PC-3 (cell line): ENCODE results near the gene AREL1. TPM values are rescaled to one million over a fixed set of nuclear protein-coding genes. Genes with fewer than 3 reads are reported as not detected.

Experiments
- ATAC-seq: fragments of 200-7000 bp; cut with Tn5 transposase; 2 replicates; pipeline ENCODE4 v1.9.1; 2020; ENCODE audit warnings: mild to moderate bottlenecking, moderate library complexity
- BruUV-seq: library from RNA; stranded (reverse); fragments of 400-500 nt; replicated peaks from 2 replicates; lab custom pipeline; 2021; lab: Mats Ljungman, UMichigan
- CTCF ChIA-PET: fragments of 300-600 bp; sonication (Branson Sonifier 250); formaldehyde crosslinking; loops from one replicate; lab custom pipeline; 2022; ENCODE audit warnings: antibody characterized with exemption; lab: Charles Lee
- POLR2A ChIA-PET: fragments of 300-600 bp; sonication (Branson Sonifier 250); formaldehyde crosslinking; loops from one replicate; lab custom pipeline; 2022; ENCODE audit warnings: antibody characterized with exemption; ENCODE audit not compliant: unreplicated experiment; lab: Charles Lee
- DNase-seq: peaks from one replicate; pipeline ENCODE4 v3.0.0-alpha.2; 2015
- H2AFZ ChIP-seq: fragments of 300-600 bp; sonication (generic); 2 replicates; pipeline ENCODE4 v1.6.0; 2016; ENCODE audit warnings: antibody characterized with exemption, low read length
- H3F3A ChIP-seq: fragments of 300-600 bp; sonication (generic); one replicate; pipeline ENCODE4 v1.6.0; 2017; ENCODE audit warnings: antibody characterized with exemption, low read length, control low read depth, mild to moderate bottlenecking; ENCODE audit not compliant: unreplicated experiment
- H3K27ac ChIP-seq: fragments of 300-600 bp; sonication (generic); 2 replicates; pipeline ENCODE4 v1.5.1; 2016; ENCODE audit warnings: mild to moderate bottlenecking, low read length
- H3K27me3 ChIP-seq: fragments of 300-600 bp; sonication (generic); 2 replicates; pipeline ENCODE4 v1.6.1; 2016; ENCODE audit warnings: low read length, mixed read lengths
- H3K36me3 ChIP-seq: fragments of 300-600 bp; sonication (generic); 2 replicates; pipeline ENCODE4 v1.6.1; 2016; ENCODE audit warnings: low read depth, mixed run types, low read length, mixed read lengths
- H3K4me1 ChIP-seq: fragments of 300-600 bp; sonication (generic); 2 replicates; pipeline ENCODE4 v1.5.1; 2016; ENCODE audit warnings: low read length; ENCODE audit not compliant: insufficient read depth
- H3K4me2 ChIP-seq: fragments of 300-600 bp; sonication (generic); 2 replicates; pipeline ENCODE4 v1.6.0; 2016; ENCODE audit warnings: low read length
- H3K4me3 ChIP-seq: fragments of 300-600 bp; sonication (generic); 2 replicates; pipeline ENCODE4 v1.5.1; 2016; ENCODE audit warnings: mild to moderate bottlenecking, low read length, mixed read lengths
- H3K79me2 ChIP-seq: fragments of 300-600 bp; sonication (generic); 2 replicates; pipeline ENCODE4 v1.6.1; 2017; ENCODE audit warnings: low read length, mixed read lengths
- H3K9ac ChIP-seq: fragments of 300-600 bp; sonication (generic); 2 replicates; pipeline ENCODE4 v1.6.0; 2016; ENCODE audit warnings: mild to moderate bottlenecking, low read length
- H3K9me2 ChIP-seq: fragments of 300-600 bp; sonication (generic); replicated peaks from 2 replicates; pipeline ENCODE4 v1.6.1; 2016; ENCODE audit warnings: mixed run types, low read length, mixed read lengths
- H3K9me3 ChIP-seq: fragments of 300-600 bp; sonication (generic); 2 replicates; pipeline ENCODE4 v1.6.1; 2016; ENCODE audit warnings: low read length, mixed read lengths
- H4K20me1 ChIP-seq: fragments of 300-600 bp; sonication (generic); 2 replicates; pipeline ENCODE4 v1.6.1; 2016; ENCODE audit warnings: low read length, mixed read lengths
- EZH2 ChIP-seq: fragments of 300-600 bp; sonication (generic); IDR thresholded peaks from one replicate; pipeline ENCODE4 v1.6.1; 2017; ENCODE audit warnings: antibody characterized with exemption, mild to moderate bottlenecking, low read length; ENCODE audit not compliant: unreplicated experiment
- EZH2phosphoT487 ChIP-seq: fragments of 300-600 bp; sonication (generic); IDR thresholded peaks from 2 replicates; pipeline ENCODE4 v1.6.1; 2018; ENCODE audit warnings: mild to moderate bottlenecking, antibody characterized with exemption, low read length, borderline replicate concordance
- intact Hi-C: fragments of 100-400 bp; cut with micrococcal nuclease; formaldehyde crosslinking; loops from 2 replicates; pipeline ENCODE4 v1.9.0; 2023
- total RNA-seq: library from RNA; depleted of rRNA; stranded (reverse); fragments of >200 nt; gene quantifications from 2 replicates; pipeline ENCODE4 v1.2.3, GENCODE V29; 2014
- TF ChIP-seq, protein P1 (sequence below): fragments of 300-600 bp; sonication (generic); conservative IDR thresholded peaks from 2 replicates; pipeline ENCODE4 v1.5.1; 2017; ENCODE audit warnings: antibody characterized with exemption, low read depth, mild to moderate bottlenecking, low read length

AREL1 gene
- total RNA-seq, 1 experiment from 2014 or later: 32.1 TPM

DNA sequence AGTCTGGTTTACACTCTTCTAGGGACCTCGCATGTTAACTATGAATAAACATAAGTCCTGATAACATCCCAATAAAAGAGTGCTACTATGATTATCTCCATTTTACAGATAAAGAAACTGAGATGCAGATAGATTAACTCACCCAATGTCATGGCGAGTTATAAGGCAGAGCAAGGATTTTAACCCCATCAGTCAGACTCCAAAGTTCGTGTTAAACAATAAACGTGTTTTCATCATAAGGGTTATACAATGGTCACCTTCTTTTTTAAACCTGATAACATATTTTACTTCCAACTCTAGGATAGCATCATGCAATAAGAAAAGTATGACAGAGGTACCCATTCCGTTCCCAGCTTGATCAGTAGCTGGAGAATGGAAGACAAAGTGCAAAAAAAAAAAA lies 1.2 kb downstream of the AREL1 start:
- H2AFZ ChIP-seq: no peak overlapping the region
- no peaks in the 10 kb centered on the region for H3K27me3 ChIP-seq
- no peak for ATAC-seq
- intact Hi-C loops: loop anchor here (2.0 to 5.0 kb wide), 2 partner anchors 51 to 209 kb away; partner anchors contain the start of gene YLPM1
- ChIA-PET CTCF (interaction anchor here (0.6 kb wide), 1 partner anchor 103 kb away, joined by 3 read pairs; no protein-coding TSS in a partner anchor), POLR2A (interaction anchor here (0.6 kb wide), 1 partner anchor 82 kb away, joined by 15 read pairs; no protein-coding TSS in a partner anchor)
- peak overlapping the region; percentile 95 for H3K4me3 ChIP-seq
- peak overlapping the region; percentile 75; the same call in 1 of the 2 replicates for H3K9ac ChIP-seq
- BruUV-seq: no TSS peak
- peak overlapping the region; percentile 91 for H3K4me2 ChIP-seq
- no peak for DNase-seq
- H3K9me2 ChIP-seq: no peaks in the 10 kb centered on the region
- H3K9me3 ChIP-seq: no peaks in the 10 kb centered on the region
- H3F3A ChIP-seq: no peaks in the 10 kb centered on the region
- H4K20me1 ChIP-seq: peaks cover 8% of the 10 kb centered on the region; the same call in 1 of the 2 replicates
- H3K36me3 ChIP-seq: peaks cover 14% of the 10 kb centered on the region
- peaks cover 8% of the 10 kb centered on the region; the same call in 1 of the 2 replicates for H3K4me1 ChIP-seq
- peaks cover 78% of the 10 kb centered on the region for H3K79me2 ChIP-seq
- TF ChIP-seq EZH2 (no peak), EZH2phosphoT487 (no peak)
- TF ChIP-seq, protein P1, sequence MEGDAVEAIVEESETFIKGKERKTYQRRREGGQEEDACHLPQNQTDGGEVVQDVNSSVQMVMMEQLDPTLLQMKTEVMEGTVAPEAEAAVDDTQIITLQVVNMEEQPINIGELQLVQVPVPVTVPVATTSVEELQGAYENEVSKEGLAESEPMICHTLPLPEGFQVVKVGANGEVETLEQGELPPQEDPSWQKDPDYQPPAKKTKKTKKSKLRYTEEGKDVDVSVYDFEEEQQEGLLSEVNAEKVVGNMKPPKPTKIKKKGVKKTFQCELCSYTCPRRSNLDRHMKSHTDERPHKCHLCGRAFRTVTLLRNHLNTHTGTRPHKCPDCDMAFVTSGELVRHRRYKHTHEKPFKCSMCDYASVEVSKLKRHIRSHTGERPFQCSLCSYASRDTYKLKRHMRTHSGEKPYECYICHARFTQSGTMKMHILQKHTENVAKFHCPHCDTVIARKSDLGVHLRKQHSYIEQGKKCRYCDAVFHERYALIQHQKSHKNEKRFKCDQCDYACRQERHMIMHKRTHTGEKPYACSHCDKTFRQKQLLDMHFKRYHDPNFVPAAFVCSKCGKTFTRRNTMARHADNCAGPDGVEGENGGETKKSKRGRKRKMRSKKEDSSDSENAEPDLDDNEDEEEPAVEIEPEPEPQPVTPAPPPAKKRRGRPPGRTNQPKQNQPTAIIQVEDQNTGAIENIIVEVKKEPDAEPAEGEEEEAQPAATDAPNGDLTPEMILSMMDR: no peak
- H3K27ac ChIP-seq: no peak overlapping the region

DNA sequence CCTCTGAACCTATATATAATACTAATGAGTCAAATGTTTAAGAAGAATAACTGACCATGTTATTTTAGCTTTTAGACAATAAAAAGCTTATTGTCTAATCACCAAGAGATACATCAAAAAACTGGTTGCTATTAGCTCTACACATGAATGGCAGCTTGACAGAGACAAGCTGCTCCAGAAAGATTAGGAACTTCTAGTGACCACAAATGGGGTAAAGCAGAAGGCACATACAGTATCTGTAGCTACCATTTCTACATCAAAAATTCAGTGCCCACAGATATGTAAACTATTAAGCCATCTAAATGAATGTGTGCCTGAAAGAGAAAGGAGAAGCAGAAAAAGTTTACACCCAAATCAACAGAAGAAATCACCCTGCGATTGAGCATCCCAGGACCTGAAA lies 2.4 kb downstream of the AREL1 start:
- POLR2A ChIA-PET: no interaction called here
- H3K27me3 ChIP-seq: no peaks in the 10 kb centered on the region

More for the DNA sequence above, 2.4 kb downstream of the AREL1 start:
- no peak for DNase-seq
- H2AFZ ChIP-seq: no peak overlapping the region
- intact Hi-C loops: loop anchor here (5.0 kb wide), 1 partner anchor 208 kb away; no protein-coding TSS in a partner anchor
- peaks cover 90% of the 10 kb centered on the region for H3K79me2 ChIP-seq
- H3K4me2 ChIP-seq: peak overlapping the region; percentile 15; the same call in 1 of the 2 replicates
- H3F3A ChIP-seq: no peaks in the 10 kb centered on the region
- no peaks in the 10 kb centered on the region for H3K9me2 ChIP-seq
- H3K4me1 ChIP-seq: peaks cover 8% of the 10 kb centered on the region; the same call in 1 of the 2 replicates
- H3K27ac ChIP-seq: no peak overlapping the region
- peaks cover 2% of the 10 kb centered on the region for H3K36me3 ChIP-seq
- no peak overlapping the region for H3K9ac ChIP-seq
- peaks cover 8% of the 10 kb centered on the region; the same call in 1 of the 2 replicates for H4K20me1 ChIP-seq
- TF ChIP-seq, protein P1: no peak
- TF ChIP-seq EZH2phosphoT487 (no peak), EZH2 (no peak)
- CTCF ChIA-PET: no interaction called here
- H3K4me3 ChIP-seq: no peak overlapping the region
- BruUV-seq: no TSS peak
- no peaks in the 10 kb centered on the region for H3K9me3 ChIP-seq
- ATAC-seq: no peak
